NT2/D1 (cell line): ENCODE data around the gene GOLGA3.
"Not testable (repeated sequence)": the region's sequence is repeated elsewhere in the genome, so short reads cannot be mapped to it uniquely, and the experiment has no call there.

Experiments used
- DNase-seq: peaks from one replicate; pipeline ENCODE4 v3.0.0-alpha.2; 2011; ENCODE audit warnings: low read depth, low spot score
- H3K27me3 ChIP-seq: 2 replicates; pipeline ENCODE4 v1.6.0; 2011; ENCODE audit warnings: mild to moderate bottlenecking; ENCODE audit not compliant: insufficient read length, insufficient read depth
- H3K36me3 ChIP-seq: 2 replicates; pipeline ENCODE4 v1.6.1; 2011; ENCODE audit warnings: mild to moderate bottlenecking, low read length, mixed read lengths; ENCODE audit not compliant: insufficient read depth, insufficient read length
- H3K4me1 ChIP-seq: 2 replicates; pipeline ENCODE4 v1.5.1; 2011; ENCODE audit not compliant: insufficient read depth, insufficient read length
- H3K4me3 ChIP-seq: 2 replicates; pipeline ENCODE4 v1.5.1; 2011; ENCODE audit warnings: low read depth; ENCODE audit not compliant: insufficient read length
- H3K9ac ChIP-seq: 2 replicates; pipeline ENCODE4 v1.6.0; 2011; ENCODE audit warnings: low read depth; ENCODE audit not compliant: insufficient read length
- H3K9me3 ChIP-seq: 2 replicates; pipeline ENCODE4 v1.5.1; 2011; ENCODE audit warnings: mild to moderate bottlenecking, low read length; ENCODE audit not compliant: insufficient read depth
- SUZ12 ChIP-seq: IDR thresholded peaks from 2 replicates; pipeline ENCODE4 v1.6.1; 2011; ENCODE audit not compliant: insufficient read length, insufficient read depth; ENCODE audit errors: extremely low read depth
- YY1 ChIP-seq: IDR thresholded peaks from 2 replicates; pipeline ENCODE4 v1.6.1; 2011; ENCODE audit not compliant: insufficient read length, insufficient read depth
- ZNF274 ChIP-seq: IDR thresholded peaks from 2 replicates; pipeline ENCODE4 v1.6.1; 2011; ENCODE audit warnings: mild to moderate bottlenecking, low read depth, low read length

GOLGA3 gene

DNA sequence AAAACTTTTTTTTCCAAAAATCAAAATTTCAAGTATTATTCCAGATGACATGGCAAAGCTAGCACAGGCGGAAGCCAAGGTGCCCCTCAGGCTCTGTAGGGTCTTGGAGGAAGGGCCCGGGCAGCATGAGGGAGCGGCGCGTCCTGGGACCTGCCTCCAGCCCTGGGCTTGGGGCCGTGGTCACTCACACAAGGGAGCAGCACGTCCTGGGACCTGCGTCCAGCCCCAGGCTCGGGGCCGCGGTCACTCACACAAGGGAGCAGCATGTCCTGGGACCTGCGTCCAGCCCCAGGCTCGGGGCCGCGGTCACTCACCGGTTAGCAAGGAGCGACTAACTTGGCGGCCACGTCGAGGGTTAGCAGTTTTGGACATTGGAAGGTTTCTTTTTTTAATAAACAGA is 11.9 kb upstream of the GOLGA3 start:
- Histone ChIP-seq H3K9ac (no peak overlapping the region), H3K4me1 (no peaks in the 10 kb centered on the region), H3K9me3 (no peaks in the 10 kb centered on the region), H3K36me3 (peaks cover 80% of the 10 kb centered on the region), H3K27me3 (no peaks in the 10 kb centered on the region), H3K4me3 (no peak overlapping the region)
- no peak for DNase-seq
- TF ChIP-seq YY1, result no peak
- TF ChIP-seq SUZ12, result no peak
- no peak for TF ChIP-seq ZNF274

DNA sequence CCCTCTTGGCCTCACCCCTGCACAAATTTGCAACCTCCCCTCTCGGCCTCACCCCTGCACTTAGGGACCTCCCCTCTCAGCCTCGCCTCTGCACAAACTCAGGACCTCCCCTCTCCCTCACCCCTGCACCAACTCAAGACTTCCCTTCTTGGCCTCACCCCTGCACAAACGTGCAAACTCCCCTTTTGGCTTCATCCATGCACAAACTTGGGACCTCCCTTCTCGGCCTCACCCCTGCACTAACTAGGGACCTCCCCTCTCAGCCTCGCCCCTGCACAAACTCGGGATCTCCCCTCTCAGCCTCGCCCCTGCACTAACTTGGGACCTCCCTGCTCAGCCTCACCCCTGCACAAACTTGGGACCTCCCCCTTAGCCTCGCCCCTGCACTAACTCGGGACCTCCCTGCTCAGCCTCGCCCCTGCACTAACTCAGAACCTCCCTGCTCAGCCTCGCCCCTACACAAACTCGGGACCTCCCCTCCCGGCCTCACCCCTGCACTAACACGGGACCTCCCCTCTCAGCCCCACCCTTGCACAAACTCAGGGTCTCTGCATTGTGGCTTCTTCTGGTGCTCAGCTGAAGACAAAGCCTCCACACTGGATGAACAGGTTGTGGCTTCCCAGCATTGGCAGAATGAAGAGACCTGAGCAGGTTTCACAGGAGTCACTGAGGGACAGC is 11.0 kb upstream of the GOLGA3 start:
- Histone ChIP-seq H3K9ac (no peak overlapping the region), H3K4me1 (no peaks in the 10 kb centered on the region), H3K36me3 (peaks cover 81% of the 10 kb centered on the region), H3K27me3 (no peaks in the 10 kb centered on the region), H3K4me3 (no peak overlapping the region), H3K9me3 (no peaks in the 10 kb centered on the region)
- TF ChIP-seq YY1 (no peak), ZNF274 (no peak), SUZ12 (no peak)
- DNase-seq, result no peak

DNA sequence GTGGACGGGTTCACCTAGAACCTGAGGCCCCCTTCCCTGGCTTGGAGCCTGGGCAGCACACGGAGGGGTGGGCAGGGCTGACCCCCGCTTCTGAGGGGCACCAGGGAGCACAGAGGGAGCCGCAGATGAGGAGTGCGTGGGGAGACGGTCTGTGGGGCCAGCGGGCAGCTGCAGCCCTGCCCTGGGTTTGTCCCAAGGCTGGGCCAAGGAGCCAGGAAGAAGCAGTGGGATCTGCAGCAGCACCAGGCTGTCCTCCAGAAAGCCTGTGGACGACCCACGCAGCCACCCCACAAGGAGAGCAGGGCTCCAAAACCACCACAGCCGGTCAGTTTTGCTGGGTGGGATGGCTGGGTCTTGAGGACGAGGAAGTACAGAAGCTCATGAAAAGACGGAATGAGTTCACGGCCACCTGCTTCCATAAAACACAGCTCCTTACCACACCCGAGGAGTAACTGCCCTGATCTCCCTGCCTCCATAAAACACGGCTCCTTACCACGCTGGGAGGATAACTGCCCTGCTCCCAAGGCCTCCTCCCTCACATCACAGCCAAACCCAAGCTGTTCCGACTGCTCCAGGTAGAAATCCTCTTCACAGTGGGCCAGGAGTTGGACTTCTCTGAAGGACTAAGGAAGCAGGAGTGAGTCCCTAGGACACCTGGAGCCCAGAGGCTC is 9.9 kb upstream of the GOLGA3 start:
- DNase-seq, result no peak
- H3K9ac ChIP-seq, result no peak overlapping the region
- peaks cover 85% of the 10 kb centered on the region for H3K36me3 ChIP-seq
- H3K4me3 ChIP-seq, result no peak overlapping the region
- no peaks in the 10 kb centered on the region for H3K9me3 ChIP-seq
- no peaks in the 10 kb centered on the region for H3K27me3 ChIP-seq
- no peaks in the 10 kb centered on the region for H3K4me1 ChIP-seq
- no peak for TF ChIP-seq YY1
- no peak for TF ChIP-seq ZNF274
- TF ChIP-seq SUZ12, result no peak

DNA sequence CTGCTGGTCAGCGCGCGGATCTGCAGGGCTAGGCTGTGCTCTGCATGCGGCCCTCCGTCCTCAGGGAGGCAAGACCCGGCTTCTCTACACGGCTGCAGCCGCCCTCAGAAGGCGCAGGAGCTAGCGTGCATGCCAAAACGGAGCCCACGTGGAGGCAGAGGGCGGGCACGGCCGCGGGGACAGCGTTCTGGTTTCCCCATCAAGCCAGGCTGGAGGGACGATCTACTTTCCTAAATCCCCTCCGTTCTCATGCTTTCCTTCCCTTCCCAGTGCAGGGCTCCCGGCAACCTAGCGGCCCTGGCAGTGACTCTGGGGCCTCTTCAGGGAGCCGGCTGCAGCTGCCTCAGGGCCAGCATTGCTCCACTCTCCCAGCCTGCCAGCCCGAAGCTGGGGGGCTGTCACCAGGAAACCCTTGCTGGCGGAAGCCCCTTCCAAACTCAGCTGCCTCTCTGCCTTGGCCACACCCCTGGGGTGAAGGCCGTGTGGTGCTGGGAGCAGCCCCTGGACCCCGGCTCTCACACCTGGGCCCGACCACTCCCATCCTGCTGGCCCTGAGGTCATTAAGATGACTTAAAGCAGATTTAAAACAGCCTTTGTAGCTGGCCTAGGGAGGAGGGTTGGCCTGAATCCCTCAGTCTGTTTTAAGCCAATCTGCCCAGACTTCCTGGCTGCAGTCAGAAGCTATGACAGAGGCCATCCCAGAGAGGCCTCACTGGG is 9.2 kb upstream of the GOLGA3 start:
- DNase-seq, result no peak
- TF ChIP-seq SUZ12 (no peak), YY1 (no peak), ZNF274 (no peak)
- Histone ChIP-seq H3K36me3 (peaks cover 86% of the 10 kb centered on the region), H3K27me3 (no peaks in the 10 kb centered on the region), H3K9ac (no peak overlapping the region), H3K4me3 (no peak overlapping the region), H3K9me3 (no peaks in the 10 kb centered on the region), H3K4me1 (no peaks in the 10 kb centered on the region)

DNA sequence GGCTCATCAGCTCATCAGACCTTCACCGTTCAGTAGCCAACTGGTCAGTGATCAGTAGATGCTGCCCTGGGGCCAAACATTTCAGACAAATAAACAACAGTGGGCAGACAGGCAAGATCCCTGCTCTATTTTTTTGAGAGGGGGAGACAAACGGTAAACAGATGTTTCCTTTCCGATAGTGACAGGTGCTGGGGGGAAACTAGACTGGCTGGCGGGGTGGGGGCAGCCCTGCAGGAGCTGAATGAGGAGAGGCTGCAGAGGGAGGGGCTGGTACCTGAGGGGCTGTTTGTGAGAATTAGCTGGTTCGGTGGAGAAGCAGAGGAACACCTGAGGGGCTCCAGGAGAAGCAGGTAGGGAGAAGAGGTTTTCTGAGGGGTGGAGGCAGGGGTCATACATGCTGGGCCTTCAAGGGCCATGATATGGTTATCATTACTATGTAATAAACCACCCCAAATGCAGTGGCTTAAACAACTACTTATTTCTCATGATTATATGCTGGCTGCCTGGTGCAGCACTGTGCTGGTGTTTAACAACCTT is 8.2 kb upstream of the GOLGA3 start:
- DNase-seq, result no peak
- no peaks in the 10 kb centered on the region for H3K9me3 ChIP-seq
- no peak overlapping the region for H3K4me3 ChIP-seq
- peaks cover 84% of the 10 kb centered on the region for H3K36me3 ChIP-seq
- H3K9ac ChIP-seq, result no peak overlapping the region
- H3K27me3 ChIP-seq, result no peaks in the 10 kb centered on the region
- no peaks in the 10 kb centered on the region for H3K4me1 ChIP-seq
- TF ChIP-seq YY1 (no peak), SUZ12 (no peak), ZNF274 (no peak)

DNA sequence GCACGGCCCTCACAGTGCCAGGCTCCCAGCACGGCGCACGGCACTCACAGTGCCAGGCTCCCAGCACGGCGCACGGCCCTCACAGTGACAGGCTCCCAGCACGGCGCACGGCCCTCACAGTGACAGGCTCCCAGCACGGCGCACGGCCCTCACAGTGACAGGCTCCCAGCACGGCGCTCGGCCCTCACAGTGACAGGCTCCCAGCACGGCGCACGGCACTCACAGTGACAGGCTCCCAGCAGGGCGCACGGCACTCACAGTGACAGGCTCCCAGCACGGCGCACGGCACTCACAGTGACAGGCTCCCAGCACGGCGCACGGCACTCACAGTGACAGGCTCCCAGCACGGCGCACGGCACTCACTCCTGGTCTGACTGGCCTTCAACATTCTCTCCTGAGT is 7.6 kb upstream of the GOLGA3 start:
- H3K36me3 ChIP-seq, result peaks cover 84% of the 10 kb centered on the region
- H3K9ac ChIP-seq, DNase-seq, H3K4me1 ChIP-seq, H3K9me3 ChIP-seq, H3K4me3 ChIP-seq, H3K27me3 ChIP-seq: not testable (repeated sequence)
